Stimulated activated CD4-positive, alpha-beta T cell treated with anti-CD3 and anti-CD28 coated beads, Interleukin-4, amount 100 ng/mL, for 24 hours (primary cell): ENCODE measurements around the gene LRRN4.
"Not testable (repeated sequence)": the region's sequence is repeated elsewhere in the genome, so short reads cannot be mapped to it uniquely, and the experiment has no call there.

Source experiments
- DNase-seq: peaks from one replicate; pipeline ENCODE4 v3.0.0-alpha.2; 2020

The LRRN4 gene

DNA sequence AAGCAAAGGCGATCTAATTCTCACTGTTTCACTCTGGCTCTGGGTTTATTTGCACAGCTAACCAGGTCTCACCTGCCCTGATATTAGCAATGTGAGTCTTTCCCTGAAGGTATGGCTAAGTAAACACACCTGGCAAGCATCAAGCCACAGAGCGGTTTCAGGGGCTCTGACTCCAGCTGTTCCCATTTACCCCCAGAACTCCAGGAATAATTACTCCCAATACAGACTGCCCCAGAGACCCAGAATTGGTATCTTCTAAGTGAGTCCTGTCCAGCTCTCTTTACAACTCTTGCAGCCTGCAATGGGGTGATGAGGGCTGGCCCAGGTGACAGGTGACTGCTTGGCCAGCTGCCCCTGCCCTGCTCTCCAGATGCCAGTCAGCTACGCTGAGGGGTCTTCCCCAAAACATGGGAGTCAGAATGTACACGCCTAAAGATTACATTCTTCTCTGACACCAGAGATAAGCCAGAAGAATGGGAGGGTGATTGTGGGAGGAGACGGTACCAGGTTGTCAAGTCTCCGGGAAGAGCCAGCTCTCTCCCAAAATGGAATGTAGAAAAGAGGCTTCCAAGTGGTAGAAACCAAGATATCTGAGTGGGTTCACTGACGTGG, 4.9 kb upstream of the LRRN4 start:
- DNase-seq = no peak

DNA sequence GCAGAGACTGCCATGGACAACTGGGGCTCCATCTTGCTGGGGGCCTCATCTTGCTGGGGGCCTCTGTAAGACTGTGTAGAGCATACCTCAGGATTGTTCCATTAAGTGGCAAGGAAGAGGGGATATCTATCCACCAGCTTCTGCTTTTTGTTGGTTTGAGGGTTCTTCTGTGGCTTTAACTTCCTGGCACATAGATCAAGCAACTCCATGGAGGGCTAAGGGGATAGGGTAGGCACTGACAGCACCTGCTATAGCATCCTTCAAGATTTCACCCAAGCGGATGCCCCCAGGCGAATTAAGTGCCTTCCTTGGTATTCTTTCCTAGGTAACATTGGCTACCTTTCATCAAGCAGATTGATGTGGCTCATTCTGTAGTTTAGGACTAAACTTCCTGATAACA, 3.8 kb upstream of the LRRN4 start:
- DNase-seq = no peak

DNA sequence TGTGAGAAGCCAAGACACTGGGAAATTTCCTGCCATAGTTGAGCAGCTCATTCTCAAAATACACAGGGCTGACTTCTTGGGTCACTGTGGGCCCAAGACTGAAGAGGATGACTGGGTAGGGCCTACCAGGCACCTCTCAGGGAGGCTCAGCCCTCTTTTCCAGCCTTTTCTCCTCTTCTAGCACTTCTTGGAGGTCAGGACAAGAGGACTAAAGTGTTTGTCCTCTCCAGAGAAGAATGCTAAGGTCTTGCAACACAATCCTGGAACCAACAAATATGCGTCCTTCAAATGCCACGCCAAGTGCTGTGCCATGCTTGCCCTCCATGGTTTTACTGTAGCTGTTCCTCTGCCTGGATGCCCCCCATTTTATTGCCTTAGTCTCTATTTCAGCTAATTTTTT, 3.3 kb upstream of the LRRN4 start:
- no peak for DNase-seq

DNA sequence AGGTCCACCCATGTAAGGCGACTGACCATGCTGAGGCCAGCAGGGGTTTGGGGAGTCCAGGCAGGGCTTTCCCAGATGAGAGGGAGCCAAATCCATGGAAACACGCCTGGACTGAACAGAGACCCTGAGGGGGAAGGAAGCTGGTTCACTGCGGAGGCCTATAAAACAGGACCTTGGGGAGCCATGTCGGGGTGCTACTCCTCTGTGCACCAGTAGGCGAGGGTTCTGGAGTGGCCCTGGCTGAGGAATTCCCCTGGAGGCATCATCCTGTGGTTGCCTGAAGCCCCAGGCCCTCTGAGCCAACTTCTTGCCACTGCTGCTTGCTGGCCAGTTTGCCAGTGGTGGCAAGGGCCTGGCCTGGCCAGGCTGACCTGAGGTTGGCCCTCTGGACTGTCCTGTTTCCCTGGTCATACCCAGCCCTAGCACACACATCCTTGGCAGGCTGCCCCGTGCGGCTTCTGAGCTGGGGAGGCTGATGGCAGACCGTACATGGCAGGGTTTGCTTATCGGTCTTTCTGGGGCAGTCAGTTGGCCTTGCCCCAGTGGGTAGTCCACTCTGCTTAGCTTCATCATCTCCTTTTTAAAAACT, 2.2 kb upstream of the LRRN4 start:
- no peak for DNase-seq

DNA sequence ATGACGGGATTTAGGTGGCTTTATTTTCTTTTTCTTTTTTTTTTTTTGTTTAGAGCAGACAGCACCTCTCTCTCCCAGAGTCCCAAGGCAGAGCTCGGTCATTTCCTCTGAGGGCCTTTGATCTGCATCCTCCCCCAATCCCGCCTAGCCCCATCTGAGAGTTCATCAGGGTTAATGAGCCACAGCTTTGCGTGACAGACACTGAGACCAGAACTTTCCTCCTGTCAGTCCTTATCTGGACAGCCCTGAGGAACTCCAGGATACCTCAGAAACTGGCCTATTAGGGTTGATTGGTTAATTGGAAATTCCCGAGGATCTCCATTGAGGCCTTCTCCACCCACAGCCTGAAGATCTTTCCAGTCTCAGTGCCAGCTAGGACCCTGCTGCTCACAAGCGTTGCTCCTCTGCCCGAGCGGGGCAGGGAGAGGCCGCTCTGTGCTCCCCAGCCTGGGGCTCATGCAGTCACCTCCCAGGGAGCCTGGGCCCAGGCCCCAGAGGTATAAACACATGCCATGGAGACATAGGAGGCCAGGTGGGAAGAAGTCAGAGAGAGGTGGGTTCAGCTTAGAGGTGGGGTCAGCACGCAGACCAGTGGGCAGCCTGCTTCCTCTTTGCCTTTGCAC, 1.4 kb upstream of the LRRN4 start:
- no peak for DNase-seq

DNA sequence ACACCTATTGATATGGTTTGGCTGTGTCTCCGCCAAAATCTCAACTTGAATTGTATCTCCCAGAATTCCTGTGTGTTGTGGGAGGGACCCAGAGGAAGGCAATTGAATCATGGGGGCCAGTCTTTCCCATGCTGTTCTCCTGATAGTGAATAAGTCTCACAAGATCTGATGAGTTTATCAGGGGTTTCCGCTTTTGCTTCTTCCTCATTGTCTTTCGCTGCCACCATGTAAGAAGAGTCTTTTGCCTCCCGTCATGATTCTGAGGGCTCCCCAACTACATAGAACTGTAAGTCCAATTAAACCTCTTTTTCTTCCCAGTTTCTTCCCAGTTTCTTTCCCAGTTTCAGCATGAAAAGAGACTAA, 810 bp upstream of the LRRN4 start:
- not testable (repeated sequence) for DNase-seq

DNA sequence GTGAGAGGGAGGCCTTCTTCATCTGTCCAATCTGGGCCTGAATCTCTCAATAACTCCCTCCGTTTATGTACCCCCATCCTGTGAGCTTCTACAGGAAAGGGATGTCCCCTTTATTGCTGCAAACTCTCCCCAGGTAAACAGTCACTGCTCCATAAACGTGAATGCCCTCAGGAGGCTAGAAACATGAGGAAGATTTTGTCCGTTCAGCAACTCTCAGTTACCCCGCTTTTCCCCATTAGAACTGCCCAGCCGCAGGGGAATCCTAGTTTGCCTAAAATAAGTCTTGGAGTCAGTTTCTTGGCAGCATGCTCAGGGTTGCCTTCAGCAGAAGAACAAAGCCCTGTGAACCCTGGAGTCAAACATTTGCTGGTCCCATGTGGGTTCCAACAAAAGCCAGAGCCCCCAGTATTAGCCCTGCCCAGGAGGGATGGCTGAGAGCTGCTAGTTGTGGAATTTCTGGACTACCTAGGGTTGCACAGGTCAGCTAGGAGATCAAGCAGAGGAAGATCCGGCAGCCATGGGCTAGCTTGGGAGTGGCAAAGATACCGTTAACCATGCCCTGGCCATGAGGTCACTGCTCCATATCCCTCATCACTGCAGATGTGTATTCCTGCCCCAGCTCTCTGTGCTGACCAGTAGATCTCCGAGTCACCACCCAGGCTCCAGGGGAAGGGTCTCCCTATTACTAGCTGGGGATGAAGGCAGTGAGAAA, 640 bp downstream of the LRRN4 start:
- no peak for DNase-seq

DNA sequence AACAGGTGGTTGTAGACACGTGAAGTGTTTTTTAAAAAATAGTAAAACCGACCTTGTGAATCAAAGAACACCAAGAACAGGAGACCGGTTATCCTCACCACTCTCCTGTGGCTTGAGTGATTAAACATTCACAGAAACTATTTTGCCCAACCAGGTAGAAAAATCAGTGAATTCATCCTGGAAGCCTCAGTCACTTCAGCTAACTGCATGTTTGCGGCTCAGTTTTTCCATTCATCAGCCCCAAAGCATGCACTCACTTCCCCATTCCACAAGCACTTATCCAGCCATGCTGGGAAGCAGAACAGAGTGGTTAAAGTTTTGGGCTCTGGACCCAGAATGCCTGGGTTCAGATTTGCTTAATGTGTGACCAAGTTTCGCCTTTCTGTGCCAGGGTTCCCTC, 2.4 kb downstream of the LRRN4 start:
- DNase-seq = no peak

DNA sequence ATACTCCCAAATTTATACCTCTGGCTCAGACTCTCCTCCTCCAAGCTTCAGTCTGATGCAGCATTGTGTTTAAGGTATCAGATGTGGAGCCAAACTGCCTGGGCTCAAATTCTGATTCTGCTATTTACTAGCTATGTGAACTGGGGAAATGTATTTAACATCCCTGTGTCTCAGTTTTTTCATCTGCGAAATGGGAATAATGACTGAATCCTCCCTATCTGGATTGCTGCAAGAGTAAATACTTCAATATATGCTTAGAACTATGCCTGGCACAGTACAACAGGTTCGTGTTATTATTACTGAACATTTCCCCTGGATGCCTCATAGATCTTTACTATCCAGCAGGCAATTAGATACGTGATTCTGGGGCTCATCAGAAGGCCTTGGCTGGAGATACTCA, 5.5 kb downstream of the LRRN4 start:
- no peak for DNase-seq

DNA sequence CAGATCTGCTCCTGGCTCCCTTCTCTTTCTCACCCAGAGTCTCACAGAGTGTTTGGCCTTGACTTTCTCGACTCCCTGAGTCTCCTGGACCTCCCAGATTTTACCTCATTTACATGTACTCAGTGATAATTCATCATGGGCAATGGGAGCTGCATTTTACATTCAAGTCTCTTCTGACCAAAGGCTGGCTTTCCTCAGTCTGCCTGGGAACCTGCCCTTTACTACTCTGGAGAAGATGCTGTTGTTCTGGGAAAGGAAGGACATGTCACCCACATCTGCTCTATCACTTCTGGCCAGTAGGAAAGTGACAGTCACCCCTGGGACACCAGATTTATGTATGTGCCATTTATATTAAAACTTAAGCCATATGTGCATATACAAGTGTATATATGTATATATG, 7.4 kb downstream of the LRRN4 start:
- DNase-seq = no peak

DNA sequence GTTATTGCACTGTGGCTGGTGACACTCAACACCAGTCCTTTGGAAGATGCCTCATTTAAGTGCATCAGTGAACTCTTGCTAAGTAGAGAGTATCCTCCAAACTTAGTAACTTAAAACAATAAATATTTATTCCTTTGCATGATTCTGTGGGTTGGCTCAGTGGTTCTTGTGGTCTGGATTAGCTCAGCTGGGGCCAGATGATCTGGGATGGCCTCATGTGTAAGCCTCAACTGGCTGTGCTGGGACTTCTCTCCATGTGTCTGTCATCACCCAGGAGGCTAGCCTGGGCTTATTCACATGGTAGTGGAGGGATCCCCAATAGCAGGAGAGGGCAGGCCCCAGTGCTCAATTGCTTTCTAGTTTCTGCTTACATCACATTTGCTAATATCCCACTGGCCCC, 8.3 kb downstream of the LRRN4 start:
- no peak for DNase-seq

DNA sequence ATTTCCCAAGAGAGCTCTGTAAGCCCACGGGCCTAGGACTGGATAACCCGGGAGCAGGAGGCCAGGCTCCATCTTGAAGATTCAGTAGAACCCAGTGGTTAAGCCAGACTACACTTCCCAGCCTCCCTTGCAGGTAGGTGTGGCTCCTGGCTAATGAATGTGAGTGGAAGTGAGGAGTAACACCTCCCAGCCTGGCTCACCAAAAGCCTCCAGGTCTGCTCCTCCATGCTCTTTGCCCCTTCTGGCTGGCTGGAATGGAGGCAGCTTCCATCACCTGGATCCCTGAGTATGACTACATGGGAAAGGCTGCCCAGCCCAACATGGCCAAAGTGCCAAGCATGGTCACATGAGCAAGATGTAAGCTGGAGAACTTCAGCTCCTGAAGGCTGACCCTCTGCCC, 9.7 kb downstream of the LRRN4 start:
- DNase-seq = no peak

DNA sequence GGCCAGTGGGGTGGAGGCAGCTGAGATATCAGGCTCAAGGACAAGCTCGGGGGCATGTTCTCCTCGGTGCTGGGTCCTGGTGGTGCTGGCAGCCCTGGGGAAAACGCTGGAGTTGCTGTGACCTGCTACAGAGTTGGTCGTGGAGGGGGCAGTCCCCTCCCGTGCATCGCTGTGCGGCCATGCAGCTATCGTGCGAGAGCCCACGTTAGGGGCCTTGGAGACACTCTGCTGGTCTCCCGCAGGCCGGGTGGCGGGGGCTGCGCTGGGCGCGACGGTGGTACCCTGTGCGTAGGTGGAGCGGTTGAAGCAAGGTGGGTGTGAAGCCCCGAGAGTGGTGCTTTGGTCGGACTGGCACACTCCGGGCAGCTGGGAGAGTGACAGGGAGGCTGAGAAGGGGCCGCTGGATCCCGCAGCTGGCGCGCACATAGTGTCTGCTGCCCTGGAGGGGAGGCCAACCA, 12.0 kb downstream of the LRRN4 start:
- DNase-seq = no peak

DNA sequence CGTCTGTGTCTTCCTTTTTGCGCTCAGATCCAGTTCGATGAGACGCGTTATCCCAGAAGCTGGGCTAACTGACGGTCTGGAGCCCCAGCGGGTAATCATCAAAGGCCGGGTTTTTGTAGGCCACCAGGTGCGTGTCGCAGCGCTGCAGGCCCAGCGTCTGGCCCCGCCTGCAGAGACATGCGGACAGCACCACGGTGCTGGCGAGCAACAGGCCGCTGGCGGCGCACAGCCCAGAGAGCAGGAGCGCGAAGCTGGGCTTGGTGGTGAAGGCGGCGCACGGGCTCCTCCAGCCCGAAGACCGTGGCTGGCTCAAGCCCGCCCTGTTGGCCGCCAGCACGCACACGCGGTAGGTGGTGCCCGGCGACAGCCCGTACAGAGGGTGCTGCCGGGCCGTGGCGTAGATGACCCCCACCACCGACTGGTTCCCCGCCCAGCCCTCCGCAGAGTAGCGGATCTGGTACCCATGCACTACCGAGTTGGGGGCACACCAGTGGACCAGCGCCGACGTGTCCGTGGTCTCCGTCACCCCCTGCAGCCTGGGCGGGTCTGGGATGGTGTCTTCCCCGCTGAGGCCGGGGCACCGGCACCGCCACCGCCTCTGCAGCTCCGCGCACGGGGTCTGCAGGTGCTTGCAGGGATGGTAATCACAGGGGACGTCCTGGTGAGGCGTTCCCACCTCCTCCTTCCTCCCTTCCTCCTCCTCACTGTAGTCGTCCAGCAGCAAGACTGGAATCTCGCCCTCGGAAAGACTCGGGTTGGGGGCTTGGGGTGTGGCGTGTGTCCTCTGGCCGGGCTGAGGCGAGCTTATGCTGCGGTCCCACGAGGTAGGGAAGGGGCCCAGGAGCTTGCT, 12.7 kb downstream of the LRRN4 start:
- no peak for DNase-seq

DNA sequence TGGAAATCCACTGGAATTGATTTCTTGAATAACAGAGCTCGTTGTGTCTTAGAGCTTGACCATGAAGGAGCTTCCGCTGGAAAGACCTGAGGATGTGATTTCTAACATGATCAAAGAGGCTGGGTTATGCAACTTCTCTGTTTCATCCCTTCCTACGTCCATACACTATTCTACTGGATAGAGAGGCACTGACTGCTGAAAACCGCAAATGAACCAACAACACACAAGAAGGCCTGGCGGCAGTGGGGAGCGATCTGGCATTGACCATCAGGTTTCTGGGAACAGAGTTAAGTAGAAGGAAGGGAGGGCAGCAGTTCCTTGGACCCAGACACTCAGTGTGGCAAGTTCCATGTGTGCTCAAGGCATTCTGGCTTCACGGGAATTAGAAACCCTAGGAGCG, 13.3 kb downstream of the LRRN4 start:
- DNase-seq = no peak

DNA sequence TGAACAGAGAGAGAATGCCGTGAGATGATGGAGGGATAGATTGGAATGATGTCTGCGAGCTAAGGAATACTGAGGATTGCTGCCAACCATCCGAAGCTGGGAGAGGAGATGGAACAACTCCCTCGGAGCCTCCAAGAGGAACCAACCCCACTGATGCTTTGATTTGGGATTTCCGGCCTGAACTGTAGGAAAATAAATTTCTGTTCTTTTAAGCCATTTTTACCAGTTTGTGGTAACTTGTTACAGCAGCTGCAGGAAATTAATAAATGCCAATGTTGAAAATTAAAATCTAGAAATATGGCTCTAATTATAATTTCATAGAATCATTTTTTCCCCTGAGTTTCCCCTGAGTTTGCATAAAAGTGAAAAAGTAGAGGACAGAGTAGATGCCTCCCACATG, 14.1 kb downstream of the LRRN4 start:
- DNase-seq = no peak

DNA sequence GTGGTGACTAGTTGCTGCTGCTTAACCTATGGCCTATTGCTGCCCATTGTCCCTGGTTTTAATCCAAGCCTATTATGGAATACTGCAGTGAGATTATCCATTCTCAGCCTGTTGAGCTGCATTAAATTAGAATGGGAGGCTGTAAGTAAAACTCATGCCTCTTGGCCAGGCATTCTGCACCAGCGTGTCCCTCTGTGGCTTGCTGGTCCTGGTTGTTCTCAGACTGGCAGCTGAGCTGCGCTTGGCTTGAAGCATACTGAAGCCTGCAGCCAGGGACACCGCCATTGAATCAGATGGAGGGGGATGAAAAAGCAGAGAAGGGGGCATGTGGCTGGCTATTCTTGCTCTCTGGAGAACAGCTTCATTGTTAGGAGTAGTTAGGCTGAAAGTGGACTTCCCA, 15.6 kb downstream of the LRRN4 start:
- DNase-seq = no peak

DNA sequence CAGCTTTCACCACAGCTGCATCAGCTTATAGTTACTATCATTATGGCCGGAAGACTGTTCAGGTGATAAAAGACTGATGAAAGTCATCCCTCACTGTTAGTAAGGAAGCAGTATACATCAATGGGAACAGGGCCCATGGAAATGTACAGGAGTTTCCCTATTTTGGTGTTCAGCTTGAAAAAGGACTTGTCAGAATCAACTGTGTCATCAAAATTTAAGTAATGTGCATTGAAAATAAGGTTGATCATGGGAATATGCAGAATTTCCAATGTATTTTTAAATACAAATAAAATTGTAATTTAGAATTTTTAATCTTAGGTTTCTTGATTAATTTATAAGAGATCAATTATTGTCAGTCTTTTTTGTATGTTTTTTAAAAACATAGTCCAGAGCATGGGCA, 16.8 kb downstream of the LRRN4 start:
- DNase-seq = no peak

DNA sequence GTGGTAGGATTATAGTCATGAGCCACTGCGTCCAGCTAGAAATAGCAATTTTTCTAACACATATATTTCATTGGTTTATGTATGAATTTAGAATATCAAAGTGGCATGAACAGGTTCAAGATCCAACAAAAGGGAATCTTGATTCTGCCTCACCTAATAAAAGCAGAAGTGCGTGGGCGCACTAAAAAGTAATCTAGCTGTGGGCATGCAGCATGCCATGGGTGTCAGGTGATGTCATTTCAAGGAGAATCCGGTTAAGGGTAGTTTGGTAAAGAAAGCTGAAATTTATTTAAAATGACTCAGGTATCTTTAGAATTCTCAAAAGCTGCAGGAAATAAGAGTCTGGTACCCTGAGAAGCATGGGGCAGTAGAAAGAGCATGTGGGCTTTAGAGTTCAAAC, 17.6 kb downstream of the LRRN4 start:
- no peak for DNase-seq

DNA sequence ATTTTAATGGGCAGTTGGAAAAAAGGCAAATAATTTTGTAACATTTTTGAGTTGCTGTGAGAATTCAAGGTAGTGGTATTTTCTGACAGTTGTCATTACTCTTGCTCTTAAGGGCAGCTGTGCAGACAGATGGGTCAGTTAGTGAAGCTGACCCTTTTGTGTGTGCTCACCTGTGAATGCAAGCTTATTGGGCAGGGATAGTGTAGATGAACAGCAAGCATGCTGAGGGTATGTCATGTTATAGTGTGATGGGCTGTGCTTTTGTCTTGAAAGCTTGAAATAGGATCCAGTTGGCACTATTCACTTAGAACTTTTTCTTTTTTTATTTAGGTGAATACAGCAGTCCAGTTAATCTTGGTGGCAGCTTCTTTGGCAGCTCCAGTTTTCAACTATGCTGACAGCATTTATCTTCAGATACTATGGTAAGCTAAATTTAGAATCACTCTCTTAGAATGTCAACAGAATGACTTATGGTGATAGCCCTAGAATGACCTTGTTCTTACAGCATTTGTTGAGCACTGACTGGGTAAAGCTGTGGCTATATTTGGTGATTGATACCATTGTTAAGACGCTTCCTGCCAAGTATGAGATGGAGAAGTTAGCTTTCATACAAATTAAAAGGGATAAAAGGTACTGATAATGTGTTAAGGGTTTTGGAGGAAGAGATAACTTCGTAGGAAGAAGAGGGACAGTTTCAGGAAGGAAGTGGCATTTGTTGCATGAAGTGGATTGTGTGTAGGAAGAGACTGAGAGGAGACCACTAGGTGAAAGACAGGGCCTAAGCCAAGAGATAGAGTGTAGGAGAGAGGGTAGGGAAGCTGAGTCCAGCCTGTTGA, 19.5 kb downstream of the LRRN4 start:
- no peak for DNase-seq

DNA sequence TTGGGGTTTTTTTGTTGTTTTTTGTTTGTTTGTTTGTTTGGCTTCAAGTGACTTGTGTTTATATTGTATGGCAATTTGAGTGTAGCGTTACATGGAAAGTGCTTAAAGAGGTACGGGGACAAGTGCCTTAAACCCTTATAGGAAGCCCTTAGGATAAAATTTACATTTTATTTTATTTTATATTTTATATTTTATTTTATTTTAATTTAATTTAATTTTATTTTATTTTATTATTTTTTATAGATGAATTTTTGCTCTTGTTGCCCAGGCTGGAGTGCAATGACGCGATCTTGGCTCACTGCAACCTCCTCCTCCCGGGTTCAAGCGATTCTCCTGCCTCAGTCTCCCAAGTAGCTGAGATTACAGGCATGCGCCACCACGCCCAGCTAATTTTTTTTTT, 21.0 kb downstream of the LRRN4 start:
- not testable (repeated sequence) for DNase-seq

DNA sequence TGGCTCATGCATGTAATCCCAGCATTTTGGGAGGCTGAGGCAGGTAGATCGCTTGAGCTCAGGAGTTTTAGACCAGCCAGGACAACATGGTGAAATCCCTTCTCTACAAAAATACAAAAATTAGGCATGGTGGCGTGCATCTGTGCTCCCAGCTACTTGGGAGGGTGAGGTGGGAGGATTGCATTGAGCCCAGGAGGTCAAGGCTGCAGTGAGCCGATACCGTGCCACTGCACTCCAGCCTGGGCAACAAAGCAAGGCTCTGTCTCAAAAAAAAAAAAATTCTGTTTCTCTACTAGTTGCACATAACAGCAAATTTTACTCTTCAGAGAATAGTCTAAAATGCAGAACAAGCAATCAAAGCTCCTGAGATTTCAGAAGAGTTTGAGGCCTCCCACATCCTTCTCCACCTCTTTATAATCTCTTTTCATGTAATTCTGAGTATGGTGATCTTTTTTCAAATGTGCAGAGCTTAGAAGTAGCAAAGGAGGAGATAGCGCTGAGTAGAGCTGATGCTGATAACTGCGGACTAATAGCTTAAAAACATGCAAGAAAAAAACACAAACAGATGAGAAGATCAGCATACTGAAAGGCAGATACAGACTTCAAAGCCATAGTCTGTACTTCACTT, 23.3 kb downstream of the LRRN4 start:
- no peak for DNase-seq
